HEK293 (cell line): Measurements from ENCODE around the gene SULF2.

ENCODE experiments used
- PRDM1 ChIP-seq: fragments of 450-650 bp; formaldehyde crosslinking; IDR thresholded peaks from 2 replicates; pipeline ENCODE4; 2016; ENCODE audit warnings: missing biosample characterization, missing genetic modification characterization
- ZBTB26 ChIP-seq: fragments of 450-650 bp; formaldehyde crosslinking; optimal IDR thresholded peaks from 2 replicates; pipeline ENCODE3; 2016; ENCODE audit warnings: missing biosample characterization, mild to moderate bottlenecking, missing genetic modification characterization
- ZNF211 ChIP-seq: fragments of 450-650 bp; formaldehyde crosslinking; IDR thresholded peaks from 2 replicates; pipeline ENCODE4 v1.5.1; 2016; ENCODE audit warnings: low read depth, missing biosample characterization, missing genetic modification characterization
- ZNF274 ChIP-seq, 2 experiments: fragments of 200-500 bp in 1 of 2; fragments of 450-650 bp in 1 of 2; sonication (Bioruptor generic) in 1 of 2; formaldehyde crosslinking in 1 of 2; IDR thresholded peaks; 2 replicates each; pipeline versions ENCODE4 v1.5.1 to v1.6.1; 2014 to 2016; ENCODE audit warnings: borderline replicate concordance in 1 of 2, inconsistent platforms in 1 of 2, low read length in 1 of 2, missing biosample characterization in 1 of 2, missing genetic modification characterization in 1 of 2
- ZNF366 ChIP-seq: fragments of 450-650 bp; formaldehyde crosslinking; conservative IDR thresholded peaks from 2 replicates; pipeline ENCODE4 v1.5.1; 2016; ENCODE audit warnings: missing biosample characterization, missing genetic modification characterization
- ZNF423 ChIP-seq: fragments of 450-650 bp; formaldehyde crosslinking; IDR thresholded peaks from 2 replicates; pipeline ENCODE4 v1.5.1; 2016; ENCODE audit warnings: missing biosample characterization, missing genetic modification characterization
- TF ChIP-seq, protein P1 (sequence below): fragments of 450-650 bp; formaldehyde crosslinking; IDR thresholded peaks from 2 replicates; pipeline ENCODE4 v1.5.1; 2016; ENCODE audit warnings: missing biosample characterization, missing genetic modification characterization
- TF ChIP-seq, protein P2 (sequence below): fragments of 450-650 bp; formaldehyde crosslinking; IDR thresholded peaks from 2 replicates; pipeline ENCODE4 v1.5.1; 2016; ENCODE audit warnings: missing biosample characterization, missing genetic modification characterization

DNA sequence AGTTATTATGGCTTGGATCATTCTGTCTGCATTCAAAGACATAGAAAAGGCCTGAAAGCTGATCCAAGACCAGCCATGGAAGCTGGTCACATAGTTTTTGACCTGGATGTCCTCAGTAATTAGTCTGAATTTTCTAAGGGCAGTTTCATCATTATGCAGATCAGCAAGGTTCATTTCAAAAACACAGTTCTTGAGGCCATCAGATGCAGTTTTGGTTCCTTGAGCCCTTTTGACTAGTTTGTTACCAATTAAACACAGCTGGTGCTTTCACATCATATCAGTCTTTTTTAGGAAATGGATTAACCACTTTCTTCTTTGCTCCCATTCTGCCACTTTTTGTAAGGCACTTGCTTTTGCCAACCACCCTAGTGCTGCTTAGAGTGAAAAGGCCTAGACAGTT is 154.2 kb downstream of the SULF2 start:
- TF ChIP-seq PRDM1 (tag by site-specific recombination), result no peak
- TF ChIP-seq ZNF423, result no peak
- no peak for TF ChIP-seq ZBTB26
- TF ChIP-seq, protein P1, sequence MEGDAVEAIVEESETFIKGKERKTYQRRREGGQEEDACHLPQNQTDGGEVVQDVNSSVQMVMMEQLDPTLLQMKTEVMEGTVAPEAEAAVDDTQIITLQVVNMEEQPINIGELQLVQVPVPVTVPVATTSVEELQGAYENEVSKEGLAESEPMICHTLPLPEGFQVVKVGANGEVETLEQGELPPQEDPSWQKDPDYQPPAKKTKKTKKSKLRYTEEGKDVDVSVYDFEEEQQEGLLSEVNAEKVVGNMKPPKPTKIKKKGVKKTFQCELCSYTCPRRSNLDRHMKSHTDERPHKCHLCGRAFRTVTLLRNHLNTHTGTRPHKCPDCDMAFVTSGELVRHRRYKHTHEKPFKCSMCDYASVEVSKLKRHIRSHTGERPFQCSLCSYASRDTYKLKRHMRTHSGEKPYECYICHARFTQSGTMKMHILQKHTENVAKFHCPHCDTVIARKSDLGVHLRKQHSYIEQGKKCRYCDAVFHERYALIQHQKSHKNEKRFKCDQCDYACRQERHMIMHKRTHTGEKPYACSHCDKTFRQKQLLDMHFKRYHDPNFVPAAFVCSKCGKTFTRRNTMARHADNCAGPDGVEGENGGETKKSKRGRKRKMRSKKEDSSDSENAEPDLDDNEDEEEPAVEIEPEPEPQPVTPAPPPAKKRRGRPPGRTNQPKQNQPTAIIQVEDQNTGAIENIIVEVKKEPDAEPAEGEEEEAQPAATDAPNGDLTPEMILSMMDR (tag by site-specific recombination), result no peak
- TF ChIP-seq, protein P2, sequence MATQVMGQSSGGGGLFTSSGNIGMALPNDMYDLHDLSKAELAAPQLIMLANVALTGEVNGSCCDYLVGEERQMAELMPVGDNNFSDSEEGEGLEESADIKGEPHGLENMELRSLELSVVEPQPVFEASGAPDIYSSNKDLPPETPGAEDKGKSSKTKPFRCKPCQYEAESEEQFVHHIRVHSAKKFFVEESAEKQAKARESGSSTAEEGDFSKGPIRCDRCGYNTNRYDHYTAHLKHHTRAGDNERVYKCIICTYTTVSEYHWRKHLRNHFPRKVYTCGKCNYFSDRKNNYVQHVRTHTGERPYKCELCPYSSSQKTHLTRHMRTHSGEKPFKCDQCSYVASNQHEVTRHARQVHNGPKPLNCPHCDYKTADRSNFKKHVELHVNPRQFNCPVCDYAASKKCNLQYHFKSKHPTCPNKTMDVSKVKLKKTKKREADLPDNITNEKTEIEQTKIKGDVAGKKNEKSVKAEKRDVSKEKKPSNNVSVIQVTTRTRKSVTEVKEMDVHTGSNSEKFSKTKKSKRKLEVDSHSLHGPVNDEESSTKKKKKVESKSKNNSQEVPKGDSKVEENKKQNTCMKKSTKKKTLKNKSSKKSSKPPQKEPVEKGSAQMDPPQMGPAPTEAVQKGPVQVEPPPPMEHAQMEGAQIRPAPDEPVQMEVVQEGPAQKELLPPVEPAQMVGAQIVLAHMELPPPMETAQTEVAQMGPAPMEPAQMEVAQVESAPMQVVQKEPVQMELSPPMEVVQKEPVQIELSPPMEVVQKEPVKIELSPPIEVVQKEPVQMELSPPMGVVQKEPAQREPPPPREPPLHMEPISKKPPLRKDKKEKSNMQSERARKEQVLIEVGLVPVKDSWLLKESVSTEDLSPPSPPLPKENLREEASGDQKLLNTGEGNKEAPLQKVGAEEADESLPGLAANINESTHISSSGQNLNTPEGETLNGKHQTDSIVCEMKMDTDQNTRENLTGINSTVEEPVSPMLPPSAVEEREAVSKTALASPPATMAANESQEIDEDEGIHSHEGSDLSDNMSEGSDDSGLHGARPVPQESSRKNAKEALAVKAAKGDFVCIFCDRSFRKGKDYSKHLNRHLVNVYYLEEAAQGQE, result no peak
- no peak for TF ChIP-seq ZNF274 (IDR thresholded peaks at IDR 0.05; ENCODE audit: low read length)
- TF ChIP-seq ZNF274 (tag by site-specific recombination; IDR thresholded peaks at IDR 0.05; ENCODE audit: borderline replicate concordance), result no peak
- TF ChIP-seq ZNF211 (tag by site-specific recombination), result no peak
- no peak for TF ChIP-seq ZNF366 (tag by site-specific recombination)
